ENCODE data around the gene ARID5A. TPM values are rescaled to one million over a fixed set of nuclear protein-coding genes. Genes with fewer than 3 reads are reported as not detected.

The ARID5A gene
- total and polyA plus RNA-seq, 10 of the 15 experiments (the other 5 are each of a cell fraction or from before 2014, with no cell fraction given), result 0.76 to 87.1 (median 37.6) TPM

DNA sequence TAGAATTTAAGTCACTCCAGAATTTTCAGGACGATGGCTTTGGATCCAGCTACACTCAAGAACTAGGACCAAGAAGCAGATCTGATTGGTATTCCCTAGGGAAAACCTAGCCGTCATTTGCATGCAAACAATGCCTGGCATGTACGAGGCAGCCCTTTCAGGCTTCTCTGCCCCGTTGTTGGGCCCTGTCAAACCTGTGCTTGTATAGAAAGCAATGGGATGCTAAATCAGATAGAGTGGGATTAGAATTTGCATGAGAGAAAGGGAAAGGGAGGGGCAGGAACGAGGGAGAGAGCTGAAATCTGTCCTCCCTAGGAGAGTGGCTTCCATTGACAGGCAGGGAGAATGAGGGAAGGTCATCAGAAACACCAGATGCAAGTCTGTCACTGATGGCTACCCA, 28.6 kb downstream of the ARID5A start:
- Histone ChIP-seq H3K27me3 (replicated peaks in 1 of 2; ENCODE audit: control insufficient read depth in 2 of 2, insufficient read depth in 2 of 2, low read length in 1 of 2) (no peaks in the 10 kb centered on the region), H3K79me2 (ENCODE audit: control insufficient read depth, insufficient read depth, low read length) (no peaks in the 10 kb centered on the region), H3K4me3 (no peak overlapping the region), H3K9ac (ENCODE audit: control insufficient read depth, insufficient read depth, low read length) (no peak overlapping the region), H2AFZ (ENCODE audit: control insufficient read depth, low read depth, low read length) (no peak overlapping the region), H4K20me1 (ENCODE audit: control insufficient read depth, insufficient read depth) (no peaks in the 10 kb centered on the region), H3K36me3 (ENCODE audit: control insufficient read depth in 2 of 2, insufficient read depth in 2 of 2, low read length in 1 of 2) (no peaks in the 10 kb centered on the region), H3K4me2 (ENCODE audit: control insufficient read depth, insufficient read depth) (no peak overlapping the region), H3K9me3 (replicated peaks; ENCODE audit: control insufficient read depth, insufficient read depth, low read length) (no peaks in the 10 kb centered on the region; the same call in 2 of the 3 replicates), H3K27ac (ENCODE audit: control insufficient read depth, insufficient read depth) (no peak overlapping the region), H3K4me1 (ENCODE audit: control insufficient read depth, insufficient read depth, low read length) (no peaks in the 10 kb centered on the region)
- no TSS peak for BruUV-seq (replicated peaks)
- CTCF ChIA-PET, result interaction anchor here (1.1 kb wide), 1 partner anchor 10 kb away, joined by 4 read pairs; no protein-coding TSS in a partner anchor
- no peak for ATAC-seq
- SMC1A ChIA-PET (ENCODE audit: uncharacterized antibody, unreplicated experiment), result interaction anchor here (1.2 to 1.3 kb wide), 2 partner anchors 8 to 29 kb away, joined by 3 read pairs; no protein-coding TSS in a partner anchor
- RAD21 ChIA-PET (ENCODE audit: unreplicated experiment), result no interaction called here
- POLR2A ChIA-PET, result no interaction called here
- DNase-seq (ENCODE audit: low read depth, low spot score), result no peak
- TF ChIP-seq, protein P1, sequence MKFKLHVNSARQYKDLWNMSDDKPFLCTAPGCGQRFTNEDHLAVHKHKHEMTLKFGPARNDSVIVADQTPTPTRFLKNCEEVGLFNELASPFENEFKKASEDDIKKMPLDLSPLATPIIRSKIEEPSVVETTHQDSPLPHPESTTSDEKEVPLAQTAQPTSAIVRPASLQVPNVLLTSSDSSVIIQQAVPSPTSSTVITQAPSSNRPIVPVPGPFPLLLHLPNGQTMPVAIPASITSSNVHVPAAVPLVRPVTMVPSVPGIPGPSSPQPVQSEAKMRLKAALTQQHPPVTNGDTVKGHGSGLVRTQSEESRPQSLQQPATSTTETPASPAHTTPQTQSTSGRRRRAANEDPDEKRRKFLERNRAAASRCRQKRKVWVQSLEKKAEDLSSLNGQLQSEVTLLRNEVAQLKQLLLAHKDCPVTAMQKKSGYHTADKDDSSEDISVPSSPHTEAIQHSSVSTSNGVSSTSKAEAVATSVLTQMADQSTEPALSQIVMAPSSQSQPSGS (IDR thresholded peaks at IDR 0.05; ENCODE audit: low read length), result no peak
- TF ChIP-seq ZNF24 (IDR thresholded peaks at IDR 0.05) (no peak), SUPT20H (IDR thresholded peaks at IDR 0.05; ENCODE audit: borderline replicate concordance, control insufficient read depth, low read depth, low read length) (no peak), CREM (IDR thresholded peaks at IDR 0.05; ENCODE audit: low read depth) (no peak), KLF5 (IDR thresholded peaks at IDR 0.05; ENCODE audit: partially characterized antibody) (no peak), IRF5 (IDR thresholded peaks at IDR 0.05; ENCODE audit: borderline replicate concordance) (no peak), RFX5 (IDR thresholded peaks at IDR 0.05; ENCODE audit: low read depth, low read length) (no peak), TCF12 (IDR thresholded peaks at IDR 0.05; ENCODE audit: low read depth, low read length) (no peak), WRNIP1 (IDR thresholded peaks at IDR 0.05; ENCODE audit: borderline replicate concordance, low read depth, low read length) (no peak), ATF7 (IDR thresholded peaks at IDR 0.05; ENCODE audit: low read depth) (no peak)
- TF ChIP-seq, protein P2, sequence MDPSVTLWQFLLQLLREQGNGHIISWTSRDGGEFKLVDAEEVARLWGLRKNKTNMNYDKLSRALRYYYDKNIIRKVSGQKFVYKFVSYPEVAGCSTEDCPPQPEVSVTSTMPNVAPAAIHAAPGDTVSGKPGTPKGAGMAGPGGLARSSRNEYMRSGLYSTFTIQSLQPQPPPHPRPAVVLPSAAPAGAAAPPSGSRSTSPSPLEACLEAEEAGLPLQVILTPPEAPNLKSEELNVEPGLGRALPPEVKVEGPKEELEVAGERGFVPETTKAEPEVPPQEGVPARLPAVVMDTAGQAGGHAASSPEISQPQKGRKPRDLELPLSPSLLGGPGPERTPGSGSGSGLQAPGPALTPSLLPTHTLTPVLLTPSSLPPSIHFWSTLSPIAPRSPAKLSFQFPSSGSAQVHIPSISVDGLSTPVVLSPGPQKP (IDR thresholded peaks at IDR 0.05; ENCODE audit: low read depth, low read length), result no peak
- intact Hi-C loops (cut with micrococcal nuclease; ENCODE audit: unreplicated experiment), result no loop called here
- WGBS (ENCODE audit: insufficient coverage, insufficient replicate concordance, low lambda C conversion rate, missing lambda C conversion rate), result 17% methylated on average over 5 of the region's 5 CpGs
- no peak for FAIRE-seq
- in situ Hi-C loops (cut with MboI), result no loop called here

Measured in GM12878 (cell line).